ENCODE data around the gene GRB14.
"Not testable (repeated sequence)": the region's sequence is repeated elsewhere in the genome, so short reads cannot be mapped to it uniquely, and the experiment has no call there.

The GRB14 gene

DNA sequence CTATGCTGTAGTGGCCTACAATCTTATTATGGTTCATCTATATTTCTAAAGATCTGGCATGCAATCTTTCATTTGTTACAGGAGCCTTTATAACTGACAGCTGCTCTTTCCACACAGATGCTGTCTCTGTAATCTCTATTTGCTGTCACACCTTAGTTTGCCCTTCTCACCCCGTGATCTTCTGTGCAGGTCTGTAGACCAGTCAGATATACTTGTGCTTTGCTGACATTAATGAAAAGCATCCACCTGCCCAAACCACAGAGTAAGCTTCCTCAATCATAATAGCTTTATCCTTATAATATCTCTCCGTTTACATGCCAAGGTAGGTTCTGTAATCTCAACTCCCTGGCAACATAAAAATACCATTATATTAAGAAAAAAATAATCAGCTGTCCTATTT lies 122.4 kb downstream of the GRB14 start:
- no peak for DNase-seq (ENCODE audit: extremely low read depth in 1 of 2, low read depth in 1 of 2)

- no peak for DNase-seq (ENCODE audit: extremely low read depth in 1 of 2, low read depth in 1 of 2)
Measured at GRCh38 chr2:164496881-164497280, 124.4 kb downstream of the GRB14 start.

DNA sequence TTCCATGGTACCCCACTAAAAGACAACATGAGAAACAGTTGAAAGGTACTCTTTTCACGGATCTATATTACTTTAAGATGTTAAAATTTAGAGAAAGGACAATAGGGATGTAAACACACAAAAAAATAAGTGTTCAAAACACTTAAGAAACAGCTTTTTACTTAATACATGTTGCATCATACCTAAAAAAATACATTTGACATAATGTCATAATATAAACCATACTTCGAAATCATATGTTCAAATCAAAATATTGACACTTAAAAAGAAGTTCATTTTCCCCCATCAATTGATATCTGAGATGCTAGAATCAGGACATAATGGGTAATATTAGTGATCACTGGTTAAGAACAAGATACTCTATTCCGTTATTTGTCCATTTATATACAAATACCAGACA lies 124.9 kb downstream of the GRB14 start:
- no peak for DNase-seq (ENCODE audit: extremely low read depth in 1 of 2, low read depth in 1 of 2)

DNA sequence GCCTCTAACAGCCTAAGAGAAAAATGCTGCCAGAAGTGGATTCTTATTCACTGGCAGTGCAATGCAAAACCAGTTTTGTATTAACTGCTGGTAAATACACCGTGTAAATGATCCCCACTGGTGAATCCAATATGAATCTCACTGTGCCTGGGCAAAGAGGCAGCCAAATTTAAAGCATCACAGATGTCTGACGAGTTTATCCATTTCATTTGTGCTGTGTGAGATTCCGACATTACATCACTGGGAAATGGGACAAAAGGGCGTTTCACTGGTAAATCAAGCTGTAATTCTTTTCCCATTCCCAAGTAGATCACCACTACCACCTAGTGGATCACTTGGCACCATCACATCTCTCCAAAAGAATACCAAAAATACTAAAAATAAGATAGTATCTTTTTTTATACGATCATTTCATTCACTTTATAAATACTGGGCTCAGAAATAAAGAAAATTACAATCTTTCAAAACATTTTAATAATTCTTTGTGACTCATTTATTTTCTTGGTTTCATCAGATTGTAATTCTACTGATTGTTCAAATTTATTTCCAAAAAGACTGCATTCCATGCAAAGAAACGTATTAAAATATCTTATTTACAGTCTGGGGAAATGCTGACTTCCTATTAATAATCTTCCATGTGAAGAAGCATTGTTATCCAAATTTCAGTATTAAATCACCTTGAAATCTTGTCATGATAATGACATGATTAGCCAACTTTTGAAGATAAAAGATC lies 125.6 kb downstream of the GRB14 start:
- DNase-seq (ENCODE audit: extremely low read depth in 1 of 2, low read depth in 1 of 2), result no peak

DNA sequence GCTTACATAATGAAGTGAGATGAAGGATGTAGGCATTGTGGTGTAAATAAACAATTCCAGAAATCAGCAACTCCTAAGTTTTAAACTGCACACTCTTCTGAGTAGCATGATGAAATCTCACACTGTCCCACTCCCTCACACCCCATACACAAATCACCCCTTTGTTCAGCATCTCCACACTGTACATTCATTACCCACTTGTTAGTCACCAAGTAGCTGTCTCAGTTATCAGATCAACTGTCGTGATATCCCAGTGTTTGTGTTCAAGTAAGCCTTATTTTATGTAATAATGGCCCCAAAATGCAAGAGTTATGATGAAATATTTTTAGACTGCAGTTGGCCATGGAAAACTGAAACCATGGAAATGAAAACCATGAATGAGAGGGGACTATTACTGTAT lies 135.7 kb downstream of the GRB14 start:
- no peak for DNase-seq (ENCODE audit: extremely low read depth in 1 of 2, low read depth in 1 of 2)

GRCh38 chr2:164479460-164479859 lies 141.8 kb downstream of the GRB14 start:
- DNase-seq (ENCODE audit: extremely low read depth in 1 of 2, low read depth in 1 of 2), result no peak

- no peak for DNase-seq (ENCODE audit: extremely low read depth in 1 of 2, low read depth in 1 of 2)
Measured at GRCh38 chr2:164478205-164478604, 143.1 kb downstream of the GRB14 start.

GRCh38 chr2:164474873-164475272 lies 146.4 kb downstream of the GRB14 start:
- DNase-seq (ENCODE audit: extremely low read depth in 1 of 2, low read depth in 1 of 2), result no peak

DNA sequence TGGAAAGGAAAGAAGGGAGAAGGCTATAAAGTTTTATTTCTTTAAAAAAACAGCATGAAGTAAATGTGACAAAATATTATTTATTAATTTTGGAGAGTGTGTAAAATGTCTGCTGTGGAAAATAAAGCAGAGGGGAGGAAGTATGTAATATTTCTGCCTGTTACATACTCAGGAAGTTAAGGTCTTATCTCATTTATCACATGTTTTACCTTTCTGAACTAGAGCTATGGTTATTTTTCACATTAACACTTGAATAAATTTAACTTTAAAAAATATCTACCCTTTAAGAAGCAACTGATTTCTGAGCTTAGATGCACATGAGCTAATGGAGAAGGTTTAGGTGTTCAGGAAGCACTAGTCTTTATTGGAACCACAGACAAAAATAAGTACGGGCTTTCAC lies 148.3 kb downstream of the GRB14 start:
- DNase-seq (ENCODE audit: extremely low read depth in 1 of 2, low read depth in 1 of 2), result no peak

GRCh38 chr2:164465047-164465446 lies 156.2 kb downstream of the GRB14 start:
- DNase-seq (ENCODE audit: extremely low read depth in 1 of 2, low read depth in 1 of 2), result not testable (repeated sequence)

- no peak for DNase-seq (ENCODE audit: extremely low read depth in 1 of 2, low read depth in 1 of 2)
Measured at GRCh38 chr2:164464376-164464775, 156.9 kb downstream of the GRB14 start.

DNA sequence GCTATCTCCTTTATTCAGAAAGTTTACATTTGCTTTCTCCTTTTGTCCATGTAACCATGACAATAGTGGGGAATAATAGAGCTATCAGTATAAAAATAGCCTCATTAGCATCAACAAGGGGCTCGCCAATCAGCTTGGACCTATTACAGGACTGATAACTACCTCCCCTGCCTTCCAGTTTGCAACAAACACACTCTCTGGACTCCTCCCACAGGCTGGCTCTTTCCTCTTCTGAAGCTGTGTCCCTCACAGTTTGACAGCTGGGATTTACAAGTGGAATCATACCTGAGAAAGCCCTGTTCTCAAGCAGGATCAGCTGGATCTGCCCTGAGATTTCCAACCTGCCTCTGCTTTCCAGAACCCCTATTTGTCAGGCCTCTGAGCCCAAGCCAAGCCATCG lies 162.5 kb downstream of the GRB14 start:
- no peak for DNase-seq (ENCODE audit: extremely low read depth in 1 of 2, low read depth in 1 of 2)

DNA sequence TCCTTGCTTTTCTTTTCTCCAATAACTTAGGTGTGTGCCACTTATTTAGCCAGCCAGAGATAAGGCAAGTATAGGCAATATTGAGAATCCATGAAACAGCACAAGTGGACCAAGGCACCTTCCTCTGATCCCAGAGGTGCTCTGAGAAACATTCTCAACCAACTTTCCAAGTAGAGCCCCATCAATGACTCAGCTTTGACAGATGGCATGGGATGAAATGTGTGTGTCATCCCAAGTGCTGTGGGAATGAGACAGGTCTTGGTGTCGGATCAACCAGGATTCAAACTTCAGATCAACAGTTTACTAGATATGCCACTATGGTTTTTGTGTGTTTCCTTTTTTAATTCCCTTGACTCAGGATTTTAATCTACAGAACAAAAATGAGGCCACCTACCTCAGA lies 164.0 kb downstream of the GRB14 start:
- no peak for DNase-seq (ENCODE audit: extremely low read depth in 1 of 2, low read depth in 1 of 2)

DNA sequence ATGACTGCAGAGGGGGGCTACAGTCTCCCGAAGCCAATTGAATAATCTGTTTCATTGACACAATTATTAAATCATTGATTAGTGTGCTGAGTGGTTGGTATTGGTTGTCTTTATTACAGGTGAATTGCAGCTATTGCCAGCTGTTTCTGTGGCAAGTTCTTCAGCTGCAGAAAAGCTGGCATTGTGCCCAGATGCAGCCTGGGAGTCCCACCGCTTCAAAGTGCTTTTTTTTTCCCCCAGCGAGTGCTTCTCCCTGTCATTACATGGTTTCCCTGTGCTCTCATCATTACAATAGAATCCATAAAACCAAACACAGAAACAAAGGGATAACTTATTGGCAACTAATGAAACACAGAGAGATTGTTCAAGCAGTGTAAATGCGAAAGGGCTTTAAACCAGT lies 164.7 kb downstream of the GRB14 start:
- DNase-seq (ENCODE audit: extremely low read depth in 1 of 2, low read depth in 1 of 2), result no peak

- no peak for DNase-seq (ENCODE audit: extremely low read depth in 1 of 2, low read depth in 1 of 2)
Measured at GRCh38 chr2:164453656-164454305, 167.5 kb downstream of the GRB14 start.

DNA sequence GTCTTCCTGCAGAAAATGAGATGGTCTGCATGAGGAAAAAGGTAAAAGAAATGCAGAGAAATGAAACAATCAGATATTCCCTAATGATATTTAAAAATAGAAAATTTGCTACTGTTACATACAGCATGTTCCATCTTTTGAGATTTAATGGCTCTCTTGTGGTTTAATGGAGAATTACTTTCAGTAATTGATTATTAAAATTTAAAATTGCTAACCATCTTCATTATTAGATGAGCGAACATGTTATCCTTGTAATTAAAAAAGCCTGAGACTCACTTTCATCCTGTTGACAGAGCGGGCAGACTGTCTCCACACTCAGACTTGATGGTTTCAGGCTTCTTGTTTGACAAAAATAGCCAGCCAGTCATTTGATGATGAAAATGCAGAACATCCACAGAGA lies 171.0 kb downstream of the GRB14 start:
- DNase-seq (ENCODE audit: extremely low read depth in 1 of 2, low read depth in 1 of 2), result no peak

DNA sequence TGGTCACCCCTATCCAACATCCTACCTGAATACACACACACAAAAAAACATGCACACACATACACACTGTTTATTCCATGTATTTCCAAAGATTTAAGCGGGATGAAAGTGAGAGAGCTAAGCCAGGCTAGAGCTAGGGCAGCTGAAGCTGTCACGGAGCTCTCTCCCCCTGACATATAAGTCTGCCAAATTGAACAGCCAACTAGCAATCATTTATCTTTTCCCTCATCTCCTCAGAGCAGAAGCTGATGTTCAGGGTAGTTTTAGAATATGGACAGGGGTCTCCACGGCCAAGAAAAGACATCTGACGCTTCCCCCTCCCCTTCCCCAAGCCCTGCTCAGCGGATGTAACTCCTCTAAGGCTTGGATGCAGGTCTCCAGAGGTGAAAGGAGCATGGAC lies 171.6 kb downstream of the GRB14 start:
- no peak for DNase-seq (ENCODE audit: extremely low read depth in 1 of 2, low read depth in 1 of 2)

DNA sequence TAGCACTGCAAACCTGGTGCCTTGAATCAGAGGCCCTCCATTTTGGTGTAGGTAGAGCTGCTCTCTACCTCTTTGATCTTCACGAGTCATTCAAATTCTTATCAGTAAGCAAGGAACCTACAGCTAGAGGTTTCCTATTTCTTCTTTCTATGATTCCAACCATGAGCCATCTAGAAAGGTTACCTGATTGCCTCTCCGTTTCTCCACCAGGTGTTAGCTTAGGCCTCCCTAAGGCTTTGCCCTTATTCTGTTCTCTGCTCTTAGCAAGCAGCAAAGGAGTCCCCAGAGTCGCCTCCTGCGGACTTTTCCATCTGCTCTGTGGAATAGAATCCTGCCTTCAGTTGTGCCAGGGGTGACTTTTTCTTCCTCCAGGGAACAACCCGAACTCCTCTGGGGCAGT lies 173.6 kb downstream of the GRB14 start:
- no peak for DNase-seq (ENCODE audit: extremely low read depth in 1 of 2, low read depth in 1 of 2)

All from stimulated activated CD8-positive, alpha-beta memory T cell treated with anti-CD3 and anti-CD28 coated beads, Interleukin-7, amount 100 ng/mL, for 48 hours (primary cell).